Loucy (cell line): Measurements from ENCODE around the gene CERS6.

Source experiments
- CTCF ChIP-seq: fragments of 200-600 bp; sonication (generic); conservative IDR thresholded peaks from 2 replicates; pipeline ENCODE4 v1.5.1; 2014; ENCODE audit warnings: mild to moderate bottlenecking, antibody characterized with exemption, low read length
- EZH2phosphoT487 ChIP-seq: fragments of 200-600 bp; IDR thresholded peaks from 2 replicates; pipeline ENCODE4 v1.6.1; 2018; ENCODE audit warnings: antibody characterized with exemption, mild to moderate bottlenecking, moderate library complexity, borderline replicate concordance

GRCh38 chr2:168529054-168529833 lies 73.2 kb downstream of the CERS6 start:
- no peak for TF ChIP-seq CTCF
- TF ChIP-seq EZH2phosphoT487: no peak
